OCI-LY3 (cell line): Measurements from ENCODE around the gene WDR45.
"Not testable (repeated sequence)": the region's sequence is repeated elsewhere in the genome, so short reads cannot be mapped to it uniquely, and the experiment has no call there.

Source experiments
- H2AFZ ChIP-seq: fragments of 200-600, 300-600 bp; shearing (Covaris generic); 2 replicates; pipeline ENCODE4 v1.6.0; 2014; ENCODE audit warnings: antibody characterized with exemption, low read depth, low read length
- H3K27ac ChIP-seq: fragments of 200-600, 300-600 bp; sonication (generic); 2 replicates; pipeline ENCODE4 v1.5.1; 2014; ENCODE audit warnings: mild to moderate bottlenecking, low read length, moderate library complexity, mixed read lengths
- H3K27me3 ChIP-seq: fragments of 200-600, 300-600 bp; sonication (generic); 2 replicates; pipeline ENCODE4 v1.6.1; 2014; ENCODE audit warnings: low read depth, low read length, mixed read lengths
- H3K36me3 ChIP-seq: fragments of 200-600, 300-600 bp; sonication (generic); replicated peaks from 2 replicates; pipeline ENCODE3; 2014; ENCODE audit warnings: low read depth, low read length, mixed read lengths
- H3K4me1 ChIP-seq: fragments of 300-600, 200-600 bp; sonication (generic); 2 replicates; pipeline ENCODE4 v1.6.1; 2014; ENCODE audit warnings: low read length, mixed read lengths
- H3K4me2 ChIP-seq: fragments of 200-600, 300-600 bp; sonication (generic); 2 replicates; pipeline ENCODE4 v1.6.1; 2014; ENCODE audit warnings: low read length, mixed read lengths
- H3K4me3 ChIP-seq: fragments of 300-600, 200-600 bp; sonication (generic); 2 replicates; pipeline ENCODE4 v1.5.1; 2014; ENCODE audit warnings: antibody characterized with exemption, mild to moderate bottlenecking, low read length, moderate library complexity
- H3K79me2 ChIP-seq: fragments of 300-600, 200-600 bp; shearing (Covaris generic); 2 replicates; pipeline ENCODE4 v1.6.1; 2014; ENCODE audit warnings: mild to moderate bottlenecking, low read length, mixed read lengths
- H3K9ac ChIP-seq: fragments of 300-600, 200-600 bp; shearing (Covaris generic); 2 replicates; pipeline ENCODE4 v1.6.0; 2014; ENCODE audit warnings: mild to moderate bottlenecking, low read length, moderate library complexity
- H3K9me3 ChIP-seq: fragments of 200-600, 300-600 bp; shearing (Covaris generic); 2 replicates; pipeline ENCODE4 v1.6.1; 2014; ENCODE audit warnings: low read length, mixed read lengths; ENCODE audit not compliant: insufficient read depth
- H4K20me1 ChIP-seq: fragments of 200-600, 300-600 bp; sonication (generic); 2 replicates; pipeline ENCODE4 v1.6.1; 2016; ENCODE audit warnings: low read length, mixed read lengths; ENCODE audit not compliant: insufficient read depth
- CTCF ChIP-seq: fragments of 200-600, 300-600 bp; sonication (generic); IDR thresholded peaks from 2 replicates; pipeline ENCODE4 v1.5.1; 2014; ENCODE audit warnings: antibody characterized with exemption, low read length, low read depth
- EZH2phosphoT487 ChIP-seq: fragments of 200-600 bp; shearing (Covaris generic); IDR thresholded peaks from 2 replicates; pipeline ENCODE4 v1.6.1; 2018; ENCODE audit warnings: antibody characterized with exemption, mixed run types, low read depth

WDR45 gene

GRCh38 chrX:49079489-49080428 is at the start of gene WDR45:
Gene WDR45, minus strand, starts transcription at chrX:49079887. Its CDS starts 1,792 bp downstream, at chrX:49078095.
- Histone ChIP-seq H3K4me1 (peaks cover 7% of the 10 kb centered on the region), H3K9ac (peak within 1 kb of the TSS; percentile 78), H3K36me3 (no peaks in the 10 kb centered on the region), H3K27ac (peak within 1 kb of the TSS; percentile 46), H3K4me3 (peak within 1 kb of the TSS; percentile 80), H3K79me2 (no peaks in the 10 kb centered on the region), H3K4me2 (peak within 1 kb of the TSS; percentile 87), H2AFZ (peak within 1 kb of the TSS; percentile 51; the same call in 1 of the 2 replicates), H4K20me1 (no peaks in the 10 kb centered on the region), H3K27me3 (no peaks in the 10 kb centered on the region), H3K9me3 (no peaks in the 10 kb centered on the region)
- TF ChIP-seq EZH2phosphoT487 (no peak), CTCF (no peak)

DNA sequence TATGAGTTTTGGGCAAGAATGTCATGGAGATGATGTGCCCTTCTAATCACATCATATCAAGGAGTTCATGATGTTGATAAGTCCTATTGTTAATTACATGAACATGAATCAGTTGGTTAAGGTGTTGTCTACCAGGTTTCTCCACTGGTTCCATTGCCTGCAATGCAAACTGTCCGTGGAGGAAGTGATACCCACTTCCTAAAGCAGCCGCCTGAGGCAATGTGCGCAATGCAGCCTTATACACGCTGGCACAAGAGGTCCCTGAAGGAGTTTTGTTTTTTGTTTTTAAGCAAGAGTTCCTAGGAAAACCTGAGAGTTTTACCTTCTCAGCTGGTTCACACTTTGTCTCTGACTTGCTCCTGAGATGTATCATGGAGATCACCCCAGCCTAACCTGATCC is 49.7 kb upstream of the WDR45 start:
- Histone ChIP-seq H3K79me2 (no peaks in the 10 kb centered on the region), H3K36me3 (no peaks in the 10 kb centered on the region), H2AFZ (no peak overlapping the region), H3K27ac (no peak overlapping the region), H3K4me1 (no peaks in the 10 kb centered on the region; the same call in 1 of the 2 replicates), H3K4me2 (peak overlapping the region; percentile 16; the same call in 1 of the 2 replicates), H3K27me3 (no peaks in the 10 kb centered on the region), H4K20me1 (no peaks in the 10 kb centered on the region), H3K4me3 (no peak overlapping the region), H3K9ac (no peak overlapping the region), H3K9me3 (no peaks in the 10 kb centered on the region)
- no peak for TF ChIP-seq EZH2phosphoT487
- TF ChIP-seq CTCF: no peak

DNA sequence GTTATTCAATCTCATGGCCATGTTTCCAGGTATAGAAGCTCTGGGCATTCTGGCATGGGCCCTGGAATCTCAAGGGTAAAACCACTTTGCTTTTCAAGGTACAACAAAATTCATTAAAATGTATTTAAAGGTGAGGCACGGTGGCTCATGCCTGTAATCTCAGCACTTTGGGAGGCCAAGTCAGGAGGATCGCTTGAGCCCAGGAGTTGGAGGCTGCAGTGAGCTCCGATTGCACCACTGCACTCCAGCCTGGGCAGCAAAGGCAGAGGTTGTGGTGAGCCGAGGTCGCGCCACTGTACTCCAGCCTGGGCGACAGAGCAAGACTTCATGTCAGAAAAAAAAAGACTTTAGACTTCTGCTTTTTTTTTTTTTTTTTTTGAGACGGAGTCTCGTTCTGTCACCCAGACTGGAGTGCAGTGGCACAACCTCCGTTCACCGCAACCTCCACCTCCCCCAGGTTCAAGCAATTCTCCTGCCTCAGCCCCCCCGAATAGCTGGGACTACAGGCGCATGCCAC is 48.1 kb upstream of the WDR45 start:
- H3K9me3 ChIP-seq: not testable (repeated sequence)

DNA sequence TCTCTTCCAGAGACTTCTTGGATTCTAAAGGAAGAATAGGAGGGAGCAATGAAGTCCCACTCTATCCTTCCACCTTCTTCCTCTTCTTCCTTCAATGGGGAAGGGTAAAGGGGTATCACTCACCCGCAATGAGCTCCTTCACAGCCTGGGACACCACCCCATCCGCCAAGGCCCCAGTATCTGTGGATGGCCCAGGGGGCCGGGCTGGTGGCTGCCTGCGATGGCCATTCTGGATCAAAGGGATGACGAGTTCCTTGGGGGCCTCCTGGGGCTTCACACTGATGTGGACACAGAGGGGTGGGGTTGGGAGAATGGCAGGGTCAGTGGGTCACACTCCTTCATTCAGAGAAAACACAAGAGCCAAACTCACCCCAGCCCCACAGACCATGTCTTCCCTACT is 42.8 kb upstream of the WDR45 start:
- Histone ChIP-seq H2AFZ (no peak overlapping the region), H3K27ac (no peak overlapping the region), H3K36me3 (no peaks in the 10 kb centered on the region), H3K27me3 (no peaks in the 10 kb centered on the region), H3K79me2 (peaks cover 14% of the 10 kb centered on the region), H3K4me2 (peak overlapping the region; percentile 96), H4K20me1 (no peaks in the 10 kb centered on the region), H3K4me3 (peak overlapping the region; percentile 99), H3K9me3 (no peaks in the 10 kb centered on the region), H3K4me1 (peaks cover 9% of the 10 kb centered on the region), H3K9ac (peak overlapping the region; percentile 93; the same call in 1 of the 2 replicates)
- TF ChIP-seq CTCF (no peak), EZH2phosphoT487 (no peak)

More for the DNA sequence above, 48.1 kb upstream of the WDR45 start:
- not testable (repeated sequence) for H3K36me3 ChIP-seq, H3K79me2 ChIP-seq, H3K4me2 ChIP-seq, H3K9ac ChIP-seq, H2AFZ ChIP-seq, H3K27me3 ChIP-seq, H3K27ac ChIP-seq, H3K4me1 ChIP-seq, H4K20me1 ChIP-seq, H3K4me3 ChIP-seq
